Fibroblast of pulmonary artery (primary cell): ENCODE measurements around the gene POMP.

Source experiments
- DNase-seq: peaks from one replicate; pipeline ENCODE4 v3.0.0-alpha.2; 2010; ENCODE audit warnings: low read depth
- H3K4me3 ChIP-seq: replicated peaks from 2 replicates; pipeline ENCODE4 v1.5.1; 2011; ENCODE audit warnings: low read depth, mild to moderate bottlenecking, control low read depth, low read length, moderate library complexity
- CTCF ChIP-seq: IDR thresholded peaks from 2 replicates; pipeline ENCODE4 v1.5.1; 2011; ENCODE audit warnings: mild to moderate bottlenecking, control low read depth, low read length, inconsistent platforms; ENCODE audit errors: missing control alignments

Gene POMP

GRCh38 chr13:28636677-28637317, 22.1 kb upstream of the POMP start:
- peak; percentile 99 for TF ChIP-seq CTCF
- peak; percentile 87 for DNase-seq
- H3K4me3 ChIP-seq = no peak overlapping the region

DNA sequence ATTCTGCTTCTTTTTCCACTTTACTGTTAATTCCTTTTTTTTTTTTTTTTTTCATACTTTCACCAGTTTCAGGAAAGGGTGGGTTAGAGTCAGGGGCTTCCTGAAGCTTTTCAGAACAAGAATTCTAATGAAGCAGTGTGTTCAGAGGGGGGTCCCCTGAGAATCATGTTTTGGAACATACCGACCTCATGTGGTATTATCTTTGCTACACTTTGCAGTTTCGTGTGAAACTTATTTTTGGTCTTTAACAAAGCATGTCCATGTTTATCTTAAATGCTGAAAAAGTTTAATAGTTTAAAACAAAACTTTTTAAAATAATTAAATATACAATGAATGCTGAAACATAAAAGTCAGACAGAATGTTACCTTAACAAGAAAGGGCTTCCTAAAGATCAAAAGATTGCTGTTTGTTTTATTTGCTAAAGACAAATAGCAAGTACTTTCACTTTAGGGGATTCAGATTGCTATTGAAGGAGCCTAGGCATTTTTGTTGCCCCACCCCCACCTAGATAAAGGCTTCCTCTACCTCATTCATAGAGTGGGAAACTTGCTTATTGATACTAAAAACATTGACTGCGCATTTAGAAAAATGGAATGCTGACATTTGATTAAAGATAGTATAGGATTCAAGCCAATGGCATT, 21.1 kb upstream of the POMP start:
- DNase-seq = no peak
- no peak for TF ChIP-seq CTCF
- H3K4me3 ChIP-seq = no peak overlapping the region

- no peak for TF ChIP-seq CTCF
- no peak overlapping the region for H3K4me3 ChIP-seq
- no peak for DNase-seq
Observed at GRCh38 chr13:28638756-28639155, 20.2 kb upstream of the POMP start.

- no peak overlapping the region for H3K4me3 ChIP-seq
- no peak for TF ChIP-seq CTCF
- DNase-seq = no peak
Observed at GRCh38 chr13:28640861-28641599, 17.9 kb upstream of the POMP start.

- TF ChIP-seq CTCF = no peak
- DNase-seq = peak; percentile 40
- H3K4me3 ChIP-seq = no peak overlapping the region
Observed at GRCh38 chr13:28641600-28641926, 17.4 kb upstream of the POMP start.

DNA sequence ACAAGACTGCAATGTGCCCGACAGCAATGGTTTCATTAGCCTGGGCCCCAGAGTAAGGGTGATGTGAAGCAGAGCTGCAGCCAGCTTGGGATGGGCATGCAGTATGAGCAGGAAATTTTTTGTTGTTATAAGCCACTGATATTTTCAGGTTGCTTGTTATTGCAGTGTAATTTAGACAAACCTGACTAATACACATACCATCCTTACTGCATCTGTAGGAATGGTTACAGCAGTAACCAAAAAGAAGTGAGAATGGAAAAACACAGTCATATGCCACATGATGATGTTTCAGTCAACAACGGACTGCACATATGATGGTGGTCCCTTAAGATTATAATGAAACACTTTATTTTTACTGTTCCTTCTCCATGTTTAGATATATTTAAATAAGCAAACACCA, 8.6 kb upstream of the POMP start:
- no peak for DNase-seq
- TF ChIP-seq CTCF = no peak
- H3K4me3 ChIP-seq = no peak overlapping the region
